CD4-positive, alpha-beta T cell (primary cell): ENCODE data around the gene GLO1. TPM values are rescaled to one million over a fixed set of nuclear protein-coding genes. Genes with fewer than 3 reads are reported as not detected.

ENCODE experiments used
- ATAC-seq: fragments of 200-7000 bp; cut with Tn5 transposase; one replicate; pipeline ENCODE4 v1.10.0; 2022; ENCODE audit warnings: mild to moderate bottlenecking; ENCODE audit not compliant: poor library complexity
- CTCF ChIA-PET: fragments of 350-600 bp; sonication (Branson Sonifier 250); formaldehyde crosslinking; loops from one replicate; lab custom pipeline; 2021; ENCODE audit warnings: antibody characterized with exemption, inconsistent platforms; lab: Charles Lee
- POLR2A ChIA-PET: fragments of 350-600 bp; sonication (Branson Sonifier 250); formaldehyde crosslinking; loops from one replicate; lab custom pipeline; 2021; ENCODE audit warnings: antibody characterized with exemption, inconsistent platforms; lab: Charles Lee
- DNase-seq, 14 experiments: peaks; one replicate each; pipeline ENCODE4 v3.0.0-alpha.2; 2013 to 2020; ENCODE audit warnings: mixed read lengths in 2 of 14
- H3K27ac ChIP-seq, 2 donors: one replicate each; pipeline versions ENCODE4 v1.5.1 to v1.7.0; 2013; ENCODE audit warnings: low read length in 2 of 2, low read depth in 1 of 2, mild to moderate bottlenecking in 1 of 2
- H3K27me3 ChIP-seq, 2 experiments: 1 replicate in 1 of 2; 2 replicates in 1 of 2; pipeline versions ENCODE4 v1.6.1 to v1.7.0; 2013; ENCODE audit warnings: low read length in 2 of 2, control low read depth in 1 of 2, mild to moderate bottlenecking in 1 of 2, moderate library complexity in 1 of 2; ENCODE audit not compliant: insufficient read depth in 2 of 2, control insufficient read depth in 1 of 2
- H3K36me3 ChIP-seq: one replicate; pipeline ENCODE4 v1.6.1; 2013; ENCODE audit warnings: low read length, control low read depth; ENCODE audit not compliant: insufficient read depth
- H3K4me1 ChIP-seq: one replicate; pipeline ENCODE4 v1.6.1; 2013; ENCODE audit warnings: low read length, control low read depth; ENCODE audit not compliant: insufficient read depth
- H3K4me3 ChIP-seq: one replicate; pipeline ENCODE4 v1.5.1; 2013; ENCODE audit warnings: mild to moderate bottlenecking, low read length, moderate library complexity
- H3K9me3 ChIP-seq, 2 experiments: 1 replicate in 1 of 2; 2 replicates in 1 of 2; pipeline versions ENCODE4 v1.6.1 to v1.7.0; 2013; ENCODE audit warnings: low read length in 2 of 2, mild to moderate bottlenecking in 2 of 2, control low read depth in 1 of 2, moderate library complexity in 1 of 2; ENCODE audit not compliant: control insufficient read depth in 1 of 2, insufficient read depth in 1 of 2
- H3K27ac Mint-ChIP-seq: one replicate; pipeline ENCODE4 v1.8.0; 2020; ENCODE audit warnings: mixed read lengths
- H3K27me3 Mint-ChIP-seq: one replicate; pipeline ENCODE4 v1.8.0; 2021; ENCODE audit warnings: mixed read lengths
- H3K36me3 Mint-ChIP-seq: one replicate; pipeline ENCODE4 v1.8.0; 2021; ENCODE audit warnings: low read depth, mixed read lengths
- H3K4me1 Mint-ChIP-seq: one replicate; pipeline ENCODE4 v1.8.0; 2021; ENCODE audit warnings: low read depth, mixed read lengths
- H3K4me3 Mint-ChIP-seq: one replicate; pipeline ENCODE4 v1.8.0; 2020; ENCODE audit warnings: mild to moderate bottlenecking, mixed read lengths
- H3K9me3 Mint-ChIP-seq: one replicate; pipeline ENCODE4 v1.8.0; 2020; ENCODE audit warnings: mixed read lengths
- intact Hi-C, 2 experiments: fragments of 100-400 bp; cut with DNase I in 1 of 2; cut with micrococcal nuclease in 1 of 2; formaldehyde crosslinking; loops; one replicate each; pipeline versions ENCODE4 v1.15.1 to v1.9.0; 2023 to 2025; cut with DNase I, micrococcal nuclease
- total RNA-seq, 174 experiments: library from RNA in 2 of 174; stranded (reverse) in 2 of 174; gene quantifications; one replicate each; pipeline ENCODE4 v1.2.3 and lab custom pipeline; 2021 to 2026
- TF ChIP-seq, protein P1 (sequence below): fragments of 200-600 bp; IDR thresholded peaks from one replicate; pipeline ENCODE4 v1.8.0; 2022; ENCODE audit warnings: antibody characterized with exemption, mild to moderate bottlenecking

The GLO1 gene
- total RNA-seq, 2 experiments from 2014 or later = 24.1 to 26.2 TPM

- no peak for DNase-seq
- H3K27ac ChIP-seq = no peak overlapping the region
- ChIA-PET POLR2A (no interaction called here), CTCF (no interaction called here)
- H3K36me3 ChIP-seq = peaks cover 13% of the 10 kb centered on the region
- TF ChIP-seq, protein P1, sequence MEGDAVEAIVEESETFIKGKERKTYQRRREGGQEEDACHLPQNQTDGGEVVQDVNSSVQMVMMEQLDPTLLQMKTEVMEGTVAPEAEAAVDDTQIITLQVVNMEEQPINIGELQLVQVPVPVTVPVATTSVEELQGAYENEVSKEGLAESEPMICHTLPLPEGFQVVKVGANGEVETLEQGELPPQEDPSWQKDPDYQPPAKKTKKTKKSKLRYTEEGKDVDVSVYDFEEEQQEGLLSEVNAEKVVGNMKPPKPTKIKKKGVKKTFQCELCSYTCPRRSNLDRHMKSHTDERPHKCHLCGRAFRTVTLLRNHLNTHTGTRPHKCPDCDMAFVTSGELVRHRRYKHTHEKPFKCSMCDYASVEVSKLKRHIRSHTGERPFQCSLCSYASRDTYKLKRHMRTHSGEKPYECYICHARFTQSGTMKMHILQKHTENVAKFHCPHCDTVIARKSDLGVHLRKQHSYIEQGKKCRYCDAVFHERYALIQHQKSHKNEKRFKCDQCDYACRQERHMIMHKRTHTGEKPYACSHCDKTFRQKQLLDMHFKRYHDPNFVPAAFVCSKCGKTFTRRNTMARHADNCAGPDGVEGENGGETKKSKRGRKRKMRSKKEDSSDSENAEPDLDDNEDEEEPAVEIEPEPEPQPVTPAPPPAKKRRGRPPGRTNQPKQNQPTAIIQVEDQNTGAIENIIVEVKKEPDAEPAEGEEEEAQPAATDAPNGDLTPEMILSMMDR = no peak
- intact Hi-C loops = no loop called here
- ATAC-seq = no peak
- Mint-ChIP-seq H3K27me3 (no peaks in the 10 kb centered on the region), H3K27ac (no peak overlapping the region), H3K4me3 (no peak overlapping the region), H3K4me1 (peaks cover 19% of the 10 kb centered on the region), H3K36me3 (peaks cover 32% of the 10 kb centered on the region), H3K9me3 (no peaks in the 10 kb centered on the region)
- no peaks in the 10 kb centered on the region for H3K9me3 ChIP-seq
- no peaks in the 10 kb centered on the region for H3K27me3 ChIP-seq
- H3K4me1 ChIP-seq = no peaks in the 10 kb centered on the region
- no peak overlapping the region for H3K4me3 ChIP-seq
These were observed 15.9 kb downstream of the GLO1 start for GRCh38 chr6:38687043-38687353.

DNA sequence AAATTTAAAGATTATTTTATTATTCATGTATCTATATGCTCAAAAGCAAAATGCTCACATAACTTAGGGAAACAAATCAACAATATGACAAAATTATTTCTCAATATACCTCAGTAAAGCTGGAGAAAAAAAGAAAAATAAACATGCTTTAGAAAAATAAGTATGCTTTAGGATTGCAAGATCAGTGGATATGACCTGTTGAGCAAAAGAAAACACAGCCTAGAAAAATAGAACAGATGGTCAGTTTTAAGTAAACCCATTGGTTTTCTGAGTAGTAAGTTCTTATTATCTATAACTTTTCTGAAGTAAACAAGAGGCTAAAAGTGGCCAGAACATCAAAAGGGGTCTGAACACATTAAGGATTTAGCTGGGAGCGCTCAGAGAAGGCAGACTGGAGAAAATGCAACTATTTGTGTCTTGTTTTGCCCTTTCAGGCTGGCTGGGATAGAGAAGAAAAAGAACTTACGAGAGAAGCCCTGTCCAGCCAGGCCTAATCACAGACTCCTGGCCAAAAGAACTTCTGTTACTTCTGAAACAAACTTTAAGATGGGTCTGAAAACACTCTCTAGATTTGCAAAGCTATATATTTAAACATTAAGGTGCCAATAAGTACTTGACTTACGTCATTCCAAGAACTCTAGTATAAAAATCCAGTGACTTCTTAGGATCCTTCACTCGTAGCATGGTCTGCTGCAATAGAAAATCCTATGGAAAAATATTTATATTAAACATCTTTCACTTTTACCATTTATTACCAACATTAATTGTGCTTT lies 16.5 kb downstream of the GLO1 start:
- Mint-ChIP-seq H3K4me3 (no peak overlapping the region), H3K27ac (no peak overlapping the region), H3K4me1 (peaks cover 16% of the 10 kb centered on the region), H3K27me3 (no peaks in the 10 kb centered on the region), H3K36me3 (peaks cover 37% of the 10 kb centered on the region), H3K9me3 (no peaks in the 10 kb centered on the region)
- CTCF ChIA-PET = interaction anchor here (1.0 kb wide), 1 partner anchor 192 kb away, joined by 3 read pairs; no protein-coding TSS in a partner anchor
- Histone ChIP-seq H3K36me3 (peaks cover 18% of the 10 kb centered on the region), H3K9me3 (no peaks in the 10 kb centered on the region), H3K27me3 (no peaks in the 10 kb centered on the region), H3K27ac (no peak overlapping the region), H3K4me3 (no peak overlapping the region), H3K4me1 (no peaks in the 10 kb centered on the region)
- no peak for DNase-seq
- no peak for ATAC-seq
- intact Hi-C loops = no loop called here
- TF ChIP-seq, protein P1 = no peak
- POLR2A ChIA-PET = interaction anchor here (0.7 kb wide), 1 partner anchor 16 kb away, joined by 3 read pairs; the partner anchor contains the start of gene GLO1

- Histone ChIP-seq H3K4me1 (no peaks in the 10 kb centered on the region), H3K27me3 (no peaks in the 10 kb centered on the region), H3K9me3 (no peaks in the 10 kb centered on the region), H3K27ac (no peak overlapping the region), H3K4me3 (no peak overlapping the region), H3K36me3 (peaks cover 18% of the 10 kb centered on the region)
- intact Hi-C loops = no loop called here
- POLR2A ChIA-PET = no interaction called here
- Mint-ChIP-seq H3K36me3 (peaks cover 47% of the 10 kb centered on the region), H3K9me3 (no peaks in the 10 kb centered on the region), H3K4me1 (peaks cover 13% of the 10 kb centered on the region), H3K27me3 (no peaks in the 10 kb centered on the region), H3K4me3 (no peak overlapping the region), H3K27ac (no peak overlapping the region)
- no peak for ATAC-seq
- DNase-seq = no peak
- TF ChIP-seq, protein P1 = no peak
- CTCF ChIA-PET = no interaction called here
These were observed 18.0 kb downstream of the GLO1 start for GRCh38 chr6:38684904-38685303.
